ENCODE results near the gene NMU.
"Not testable (repeated sequence)": the region's sequence is repeated elsewhere in the genome, so short reads cannot be mapped to it uniquely, and the experiment has no call there.

NMU gene

GRCh38 chr4:55592014-55592413 is 44.1 kb downstream of the NMU start, which contains the start of gene PDCL2:
TSS of gene PDCL2 (minus strand) at chr4:55592245. CDS start at chr4:55592109, 136 bp downstream.
- TF ChIP-seq ZNF274 (IDR thresholded peaks at IDR 0.05; ENCODE audit: low read depth, low read length), result no peak
- Histone ChIP-seq H3K27me3 (ENCODE audit: insufficient read depth, insufficient read length) (no peaks in the 10 kb centered on the region), H3K9ac (ENCODE audit: insufficient read length, low read depth) (no peak within 1 kb of the TSS), H3K4me1 (ENCODE audit: insufficient read depth, insufficient read length) (no peaks in the 10 kb centered on the region), H3K4me3 (ENCODE audit: insufficient read length, low read depth) (no peak within 1 kb of the TSS), H3K36me3 (ENCODE audit: insufficient read depth, insufficient read length, low read length) (no peaks in the 10 kb centered on the region), H3K9me3 (ENCODE audit: insufficient read depth, low read length) (peaks cover 4% of the 10 kb centered on the region; the same call in 1 of the 2 replicates)
- DNase-seq (ENCODE audit: low read depth, low spot score), result no peak

- Histone ChIP-seq H3K9me3 (ENCODE audit: insufficient read depth, low read length) (peaks cover 4% of the 10 kb centered on the region; the same call in 1 of the 2 replicates), H3K4me1 (ENCODE audit: insufficient read depth, insufficient read length) (no peaks in the 10 kb centered on the region), H3K27me3 (ENCODE audit: insufficient read depth, insufficient read length) (no peaks in the 10 kb centered on the region), H3K36me3 (ENCODE audit: insufficient read depth, insufficient read length, low read length) (no peaks in the 10 kb centered on the region), H3K9ac (ENCODE audit: insufficient read length, low read depth) (no peak overlapping the region), H3K4me3 (ENCODE audit: insufficient read length, low read depth) (no peak overlapping the region)
- no peak for DNase-seq (ENCODE audit: low read depth, low spot score)
- no peak for TF ChIP-seq ZNF274 (IDR thresholded peaks at IDR 0.05; ENCODE audit: low read depth, low read length)
- TF ChIP-seq SUZ12 (IDR thresholded peaks at IDR 0.05; ENCODE audit: extremely low read depth, insufficient read depth, insufficient read length), result no peak
- TF ChIP-seq YY1 (IDR thresholded peaks at IDR 0.05; ENCODE audit: insufficient read depth, insufficient read length), result no peak
Measured at GRCh38 chr4:55588160-55588559, 47.9 kb downstream of the NMU start.

GRCh38 chr4:55582773-55583172 is 53.3 kb downstream of the NMU start:
- H3K27me3 ChIP-seq (ENCODE audit: insufficient read depth, insufficient read length); H3K4me3 ChIP-seq (ENCODE audit: insufficient read length, low read depth); H3K36me3 ChIP-seq (ENCODE audit: insufficient read depth, insufficient read length, low read length); H3K4me1 ChIP-seq (ENCODE audit: insufficient read depth, insufficient read length); DNase-seq (ENCODE audit: low read depth, low spot score); H3K9me3 ChIP-seq (ENCODE audit: insufficient read depth, low read length); H3K9ac ChIP-seq (ENCODE audit: insufficient read length, low read depth): not testable (repeated sequence)

- DNase-seq (ENCODE audit: low read depth, low spot score), result no peak
- Histone ChIP-seq H3K4me3 (ENCODE audit: insufficient read length, low read depth) (no peak overlapping the region), H3K4me1 (ENCODE audit: insufficient read depth, insufficient read length) (no peaks in the 10 kb centered on the region), H3K27me3 (ENCODE audit: insufficient read depth, insufficient read length) (no peaks in the 10 kb centered on the region), H3K9ac (ENCODE audit: insufficient read length, low read depth) (no peak overlapping the region), H3K36me3 (ENCODE audit: insufficient read depth, insufficient read length, low read length) (no peaks in the 10 kb centered on the region), H3K9me3 (ENCODE audit: insufficient read depth, low read length) (peaks cover 37% of the 10 kb centered on the region)
- TF ChIP-seq ZNF274 (IDR thresholded peaks at IDR 0.05; ENCODE audit: low read depth, low read length) (no peak), SUZ12 (IDR thresholded peaks at IDR 0.05; ENCODE audit: extremely low read depth, insufficient read depth, insufficient read length) (no peak), YY1 (IDR thresholded peaks at IDR 0.05; ENCODE audit: insufficient read depth, insufficient read length) (no peak)
Measured at GRCh38 chr4:55578341-55579010, 57.6 kb downstream of the NMU start.

GRCh38 chr4:55575513-55575912 is 60.6 kb downstream of the NMU start:
- no peaks in the 10 kb centered on the region for H3K27me3 ChIP-seq (ENCODE audit: insufficient read depth, insufficient read length)
- DNase-seq (ENCODE audit: low read depth, low spot score), result no peak
- no peaks in the 10 kb centered on the region for H3K36me3 ChIP-seq (ENCODE audit: insufficient read depth, insufficient read length, low read length)
- no peak for TF ChIP-seq YY1 (IDR thresholded peaks at IDR 0.05; ENCODE audit: insufficient read depth, insufficient read length)
- TF ChIP-seq SUZ12 (IDR thresholded peaks at IDR 0.05; ENCODE audit: extremely low read depth, insufficient read depth, insufficient read length), result no peak
- TF ChIP-seq ZNF274 (IDR thresholded peaks at IDR 0.05; ENCODE audit: low read depth, low read length), result no peak
- peaks cover 37% of the 10 kb centered on the region for H3K9me3 ChIP-seq (ENCODE audit: insufficient read depth, low read length)
- H3K4me1 ChIP-seq (ENCODE audit: insufficient read depth, insufficient read length), result no peaks in the 10 kb centered on the region
- no peak overlapping the region for H3K4me3 ChIP-seq (ENCODE audit: insufficient read length, low read depth)
- no peak overlapping the region for H3K9ac ChIP-seq (ENCODE audit: insufficient read length, low read depth)

- DNase-seq (ENCODE audit: low read depth, low spot score), result no peak
- H3K4me1 ChIP-seq (ENCODE audit: insufficient read depth, insufficient read length), result no peaks in the 10 kb centered on the region
- TF ChIP-seq SUZ12 (IDR thresholded peaks at IDR 0.05; ENCODE audit: extremely low read depth, insufficient read depth, insufficient read length), result no peak
- no peaks in the 10 kb centered on the region for H3K36me3 ChIP-seq (ENCODE audit: insufficient read depth, insufficient read length, low read length)
- H3K9ac ChIP-seq (ENCODE audit: insufficient read length, low read depth), result no peak overlapping the region
- H3K27me3 ChIP-seq (ENCODE audit: insufficient read depth, insufficient read length), result no peaks in the 10 kb centered on the region
- peaks cover 37% of the 10 kb centered on the region for H3K9me3 ChIP-seq (ENCODE audit: insufficient read depth, low read length)
- no peak overlapping the region for H3K4me3 ChIP-seq (ENCODE audit: insufficient read length, low read depth)
Measured at GRCh38 chr4:55574252-55574651, 61.8 kb downstream of the NMU start.

GRCh38 chr4:55571806-55572205 is 64.3 kb downstream of the NMU start:
- Histone ChIP-seq H3K9ac (ENCODE audit: insufficient read length, low read depth) (no peak overlapping the region), H3K36me3 (ENCODE audit: insufficient read depth, insufficient read length, low read length) (no peaks in the 10 kb centered on the region), H3K27me3 (ENCODE audit: insufficient read depth, insufficient read length) (no peaks in the 10 kb centered on the region), H3K4me1 (ENCODE audit: insufficient read depth, insufficient read length) (no peaks in the 10 kb centered on the region), H3K9me3 (ENCODE audit: insufficient read depth, low read length) (peaks cover 23% of the 10 kb centered on the region), H3K4me3 (ENCODE audit: insufficient read length, low read depth) (no peak overlapping the region)
- DNase-seq (ENCODE audit: low read depth, low spot score), result no peak
- no peak for TF ChIP-seq ZNF274 (IDR thresholded peaks at IDR 0.05; ENCODE audit: low read depth, low read length)
- TF ChIP-seq YY1 (IDR thresholded peaks at IDR 0.05; ENCODE audit: insufficient read depth, insufficient read length), result no peak
- TF ChIP-seq SUZ12 (IDR thresholded peaks at IDR 0.05; ENCODE audit: extremely low read depth, insufficient read depth, insufficient read length), result no peak
